K562 (cell line): Measurements from ENCODE around the gene CNPY3.

ENCODE experiments used
- EGR1 ChIP-seq: fragments of 450-650 bp; conservative IDR thresholded peaks from 2 replicates; pipeline ENCODE4 v1.6.1; 2017; ENCODE audit warnings: mild to moderate bottlenecking
- FOXK1 ChIP-seq: sonication (generic); formaldehyde crosslinking; IDR thresholded peaks from 2 replicates; pipeline ENCODE4 v1.8.0; 2022; ENCODE audit warnings: missing genetic modification reagents, mild to moderate bottlenecking, borderline replicate concordance
- SIN3A ChIP-seq, 2 experiments: fragments of 150-350 bp in 1 of 2; IDR thresholded peaks; 2 replicates each; pipeline ENCODE4 v1.6.1; 2011 to 2016; ENCODE audit warnings: borderline replicate concordance in 2 of 2, low read depth in 2 of 2, low read length in 2 of 2, mild to moderate bottlenecking in 2 of 2, moderate library complexity in 2 of 2; ENCODE audit not compliant: control insufficient read depth in 1 of 2

GRCh38 chr6:42890311-42891198 is 38.7 kb upstream of the CNPY3 start:
- TF ChIP-seq SIN3A (IDR thresholded peaks at IDR 0.05; ENCODE audit: borderline replicate concordance in 2 of 2, control insufficient read depth in 1 of 2, low read depth in 2 of 2, low read length in 2 of 2), result no peak
- TF ChIP-seq EGR1, result no peak
- no peak for TF ChIP-seq FOXK1
